ENCODE results near the gene SNRNP27.
"Not testable (repeated sequence)": the region's sequence is repeated elsewhere in the genome, so short reads cannot be mapped to it uniquely, and the experiment has no call there.

Gene SNRNP27, protein sequence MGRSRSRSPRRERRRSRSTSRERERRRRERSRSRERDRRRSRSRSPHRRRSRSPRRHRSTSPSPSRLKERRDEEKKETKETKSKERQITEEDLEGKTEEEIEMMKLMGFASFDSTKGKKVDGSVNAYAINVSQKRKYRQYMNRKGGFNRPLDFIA

DNA sequence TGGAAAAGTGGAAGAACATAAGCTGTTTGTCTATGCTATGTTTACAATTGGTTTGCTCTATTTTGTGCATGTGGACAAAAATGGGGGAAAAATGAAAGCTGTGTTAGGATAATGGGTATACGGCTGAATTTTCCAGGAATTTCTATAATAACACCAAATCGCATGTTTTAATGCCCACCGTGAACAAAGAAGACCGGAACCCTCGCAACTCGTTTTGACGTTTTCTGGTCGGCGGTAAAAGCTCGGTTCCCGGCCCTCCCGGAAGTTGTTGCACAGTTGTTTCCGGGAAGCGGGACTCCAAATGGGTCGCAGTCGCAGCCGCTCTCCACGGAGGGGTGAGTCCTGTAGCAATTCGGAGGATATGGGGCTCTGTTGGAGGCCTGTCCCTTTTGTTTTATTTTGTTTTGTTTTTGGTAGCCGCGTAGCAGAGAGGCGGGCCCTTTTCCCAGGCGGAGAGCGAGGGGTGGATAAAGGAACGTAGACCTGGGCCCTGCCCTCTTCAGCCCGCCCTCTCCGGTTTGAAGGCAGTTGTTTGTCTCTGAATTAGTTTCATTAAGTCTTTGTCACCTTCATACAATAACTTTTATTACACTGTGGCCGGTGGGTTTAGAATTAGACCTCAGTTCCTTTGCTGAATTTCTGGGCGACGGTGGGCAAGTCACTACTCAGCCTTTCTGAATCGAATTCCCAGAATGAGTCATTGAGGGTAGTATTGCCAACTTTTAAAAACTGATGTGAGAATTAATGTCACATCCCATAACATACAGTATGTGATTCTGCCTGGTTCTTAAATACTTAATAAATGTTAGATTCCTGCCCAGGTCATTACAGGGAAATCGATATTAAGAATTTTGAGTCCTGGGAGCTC, at the start of gene SNRNP27:
SNRNP27 (plus strand) TSS at position 273 of the 868 bp plus-strand sequence; CDS start at position 302, 29 bp downstream.
- peak; percentile 90 for ATAC-seq
- peak; percentile 84 for DNase-seq

DNA sequence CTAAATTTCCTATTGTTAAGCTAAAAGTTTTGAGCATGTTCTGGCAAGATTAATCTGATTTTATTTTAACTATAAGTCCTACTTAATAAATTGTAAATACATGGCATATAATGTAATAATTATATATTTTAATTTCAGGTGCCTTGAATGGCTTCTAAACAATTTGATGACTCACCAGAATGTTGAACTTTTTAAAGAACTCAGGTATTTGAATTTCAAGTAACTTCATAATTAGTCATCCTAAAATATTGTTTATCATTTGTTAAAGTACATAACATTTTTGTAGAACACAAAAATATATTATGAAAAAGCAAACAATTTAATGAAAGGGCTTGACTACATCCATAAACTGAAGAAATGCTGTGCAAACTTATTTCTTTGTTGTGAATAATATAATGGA, 49.8 kb upstream of the SNRNP27 start:
- no peak for DNase-seq

DNA sequence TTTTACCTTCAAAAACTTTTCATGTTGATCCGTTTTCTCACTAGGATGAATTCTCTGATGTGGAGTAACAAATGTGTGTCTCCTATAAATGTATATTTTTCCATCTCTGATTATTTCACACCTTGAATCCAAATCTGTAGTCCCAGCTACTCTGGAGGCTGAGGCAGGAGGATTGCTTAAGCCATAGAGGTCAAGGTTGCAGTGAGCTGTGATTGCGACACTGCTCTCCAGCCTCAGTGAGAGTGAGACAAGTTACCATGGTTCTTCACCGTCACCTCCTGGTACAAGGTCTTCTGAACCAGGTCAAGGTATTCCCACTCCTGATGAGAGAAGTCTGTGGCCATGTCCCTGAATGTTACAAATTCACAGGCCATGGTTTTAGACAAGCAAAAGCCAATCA, 49.2 kb upstream of the SNRNP27 start:
- no peak for DNase-seq
- ATAC-seq = no peak

More for the DNA sequence above, 49.8 kb upstream of the SNRNP27 start:
- no peak for ATAC-seq

DNA sequence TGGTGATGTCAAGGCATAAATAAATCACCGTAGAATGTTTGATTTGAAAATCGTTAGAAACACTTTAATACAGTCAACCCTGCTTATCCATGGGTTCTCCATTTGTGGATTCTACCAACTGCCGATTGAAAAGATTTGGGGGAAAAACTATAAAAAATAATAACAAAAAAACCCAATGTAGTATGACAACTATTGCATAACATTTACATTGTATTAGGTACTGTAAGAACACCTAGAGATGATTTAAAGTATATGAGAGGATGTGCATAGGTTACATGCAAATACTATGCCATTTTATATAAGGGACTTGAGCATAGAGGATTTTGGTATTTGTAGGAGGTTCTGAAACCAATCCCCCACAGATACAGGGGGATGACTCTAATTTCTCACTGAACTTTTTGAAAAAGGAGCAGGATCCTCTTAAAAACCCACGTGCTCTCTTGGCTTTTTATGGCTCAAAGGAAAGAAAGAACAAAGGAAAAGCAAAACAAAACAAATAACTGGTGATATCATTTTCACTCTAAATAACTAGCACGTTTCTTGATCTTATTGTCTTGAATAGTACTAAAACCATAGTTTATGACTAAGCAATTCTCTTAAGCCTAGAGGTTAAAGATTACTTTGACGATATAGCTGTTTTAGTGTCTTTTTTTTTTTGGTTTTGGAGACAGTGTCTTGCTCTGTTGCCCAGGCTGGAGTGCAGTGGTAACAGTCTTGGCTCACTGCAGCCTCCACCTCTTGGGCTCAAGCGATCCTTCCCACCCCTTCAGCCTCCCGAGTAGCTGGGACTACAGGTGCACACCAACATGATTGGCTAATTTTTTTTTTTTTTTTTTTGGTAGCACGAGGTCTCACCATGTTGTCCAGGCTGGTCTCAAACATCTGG, 47.3 kb upstream of the SNRNP27 start:
- ATAC-seq (no peak), DNase-seq (no peak)

DNA sequence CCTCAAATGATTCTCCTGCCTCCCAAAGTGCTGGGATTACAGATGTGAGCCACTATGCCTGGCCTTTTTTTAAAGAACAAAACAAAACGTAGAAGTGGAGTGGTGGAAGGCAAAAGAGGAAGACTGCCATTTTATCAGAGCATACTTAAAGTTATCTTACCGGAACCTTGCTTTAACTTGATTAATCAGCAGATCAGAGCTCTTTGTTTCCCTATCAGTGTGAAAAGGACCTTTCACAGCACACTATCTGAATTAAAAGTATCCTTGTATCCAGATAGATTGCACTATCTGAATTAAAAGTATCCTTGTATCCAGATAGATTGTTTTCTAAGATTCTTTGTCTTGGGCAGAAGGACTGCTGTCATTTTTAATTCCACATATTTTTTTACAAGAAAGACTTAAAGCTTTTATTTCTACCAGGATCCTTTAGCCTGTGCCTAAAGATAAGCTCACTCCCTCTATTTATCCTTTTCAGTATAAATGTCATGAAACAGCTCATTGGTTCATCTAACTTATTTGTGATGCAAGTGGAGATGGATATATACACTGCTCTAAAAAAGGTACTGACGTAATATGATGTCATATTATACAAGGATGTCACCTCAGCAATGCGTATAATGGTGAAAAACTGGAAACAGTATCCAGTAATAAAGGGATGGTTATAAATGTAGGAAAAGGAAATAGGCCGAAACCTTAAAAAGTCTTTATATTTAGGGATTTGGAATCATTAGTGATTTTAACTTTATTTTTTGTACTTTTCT, 46.5 kb upstream of the SNRNP27 start:
- DNase-seq (no peak), ATAC-seq (no peak)

DNA sequence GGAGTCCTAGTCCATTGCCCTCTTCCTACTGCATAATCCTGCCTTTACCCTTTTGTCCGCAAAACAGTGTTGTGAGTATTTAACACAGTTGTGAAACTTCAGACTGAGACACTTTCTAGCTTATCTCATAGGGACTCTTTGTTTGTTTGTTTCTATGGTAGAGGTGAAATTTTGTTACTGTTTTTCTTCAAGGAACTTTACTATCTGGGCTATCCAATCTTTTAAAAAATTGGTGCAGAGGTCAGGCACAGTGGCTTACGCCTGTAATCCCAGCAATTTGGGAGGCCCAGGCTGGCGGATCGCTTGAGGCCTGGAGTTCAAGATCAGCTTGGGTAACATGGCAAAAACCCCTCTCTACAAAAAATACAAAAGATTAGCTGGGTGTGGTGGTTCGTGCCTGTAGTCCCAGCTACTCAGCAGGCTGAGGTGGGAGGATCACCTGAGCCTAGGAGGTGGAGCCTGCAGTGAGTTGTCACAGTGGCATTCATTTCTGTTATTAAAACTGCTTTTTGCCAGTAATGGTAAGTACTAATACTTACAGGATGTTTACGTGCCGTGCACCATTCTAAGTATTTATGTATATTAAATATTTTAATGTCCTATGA, 45.5 kb upstream of the SNRNP27 start:
- no peak for ATAC-seq
- DNase-seq = no peak

DNA sequence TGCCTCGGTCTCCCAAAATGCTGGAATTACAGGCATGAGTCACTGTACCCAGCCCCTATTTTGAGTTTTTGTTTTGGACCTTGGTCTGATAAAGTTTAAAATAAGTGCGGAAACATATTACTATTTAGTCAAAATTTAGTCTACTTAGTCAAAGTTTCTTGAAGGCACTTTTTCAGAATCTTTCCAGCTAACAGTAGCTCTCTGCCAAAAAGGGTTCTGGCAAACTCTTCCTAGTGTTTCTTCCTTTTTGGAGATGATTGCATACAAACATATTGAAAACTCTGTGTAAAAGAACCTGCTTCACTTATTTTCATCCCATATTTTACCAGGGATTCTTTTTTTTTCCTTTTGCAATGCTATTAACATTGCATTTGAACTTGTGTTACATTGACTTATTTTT, 35.5 kb upstream of the SNRNP27 start:
- ATAC-seq (no peak), DNase-seq (no peak)

DNA sequence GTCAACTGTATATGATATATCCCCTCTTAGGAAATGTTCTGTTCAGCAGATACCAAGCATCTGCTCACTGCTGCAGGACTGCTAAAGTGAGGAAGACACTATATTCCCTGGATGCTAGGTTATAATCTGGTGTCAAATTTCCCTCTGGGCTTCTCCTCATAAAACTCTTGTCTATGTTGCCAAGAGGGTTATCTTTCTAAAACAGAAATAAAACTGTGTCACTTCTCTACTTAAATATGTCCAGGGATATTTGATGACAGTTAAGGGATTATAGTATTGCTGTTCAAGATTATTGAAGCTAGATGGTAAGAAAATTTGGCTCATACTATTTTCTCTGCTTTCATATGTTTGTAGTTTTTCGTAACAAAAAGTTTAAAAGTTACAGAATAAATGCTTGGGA, 30.5 kb upstream of the SNRNP27 start:
- ATAC-seq (no peak), DNase-seq (no peak)

DNA sequence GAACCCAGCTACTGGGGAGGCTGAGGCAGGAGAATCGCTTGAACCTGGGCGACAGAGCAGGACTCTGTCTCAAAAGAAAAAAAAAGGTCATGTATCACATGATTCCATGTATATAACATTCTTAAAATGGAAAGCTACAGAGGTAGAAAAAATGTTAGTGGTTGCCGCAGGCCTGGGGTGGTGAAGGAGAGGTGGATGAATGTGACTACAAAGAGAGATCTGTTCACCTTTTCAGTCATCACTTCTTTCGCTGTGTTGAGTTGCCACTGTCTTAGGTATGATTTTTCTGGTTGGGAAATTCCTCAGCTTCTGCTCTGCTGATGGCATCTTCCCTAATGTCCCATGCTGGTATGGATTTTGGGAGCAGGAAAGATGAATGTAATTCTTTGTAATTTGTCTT, 5.3 kb upstream of the SNRNP27 start:
- ATAC-seq (no peak), DNase-seq (no peak)

DNA sequence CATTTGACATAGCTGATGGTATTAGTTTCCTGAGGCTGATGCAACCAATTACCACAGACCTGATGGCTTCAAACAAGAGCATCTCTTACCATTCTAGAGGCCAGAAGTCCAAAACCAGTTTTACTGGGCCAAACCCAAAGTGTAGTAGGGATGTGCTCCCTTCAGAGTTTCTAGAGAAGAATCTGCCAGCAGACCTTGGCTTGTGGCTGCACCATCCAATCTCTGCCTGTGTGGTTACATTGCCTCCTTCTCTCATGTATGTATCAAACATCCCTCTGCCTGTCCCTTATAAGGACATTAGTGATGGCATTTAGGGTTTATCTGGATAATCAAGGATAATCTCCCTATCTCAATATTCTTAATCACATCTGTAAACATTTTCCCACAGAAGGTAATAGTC, 4.5 kb upstream of the SNRNP27 start:
- no peak for ATAC-seq

DNA sequence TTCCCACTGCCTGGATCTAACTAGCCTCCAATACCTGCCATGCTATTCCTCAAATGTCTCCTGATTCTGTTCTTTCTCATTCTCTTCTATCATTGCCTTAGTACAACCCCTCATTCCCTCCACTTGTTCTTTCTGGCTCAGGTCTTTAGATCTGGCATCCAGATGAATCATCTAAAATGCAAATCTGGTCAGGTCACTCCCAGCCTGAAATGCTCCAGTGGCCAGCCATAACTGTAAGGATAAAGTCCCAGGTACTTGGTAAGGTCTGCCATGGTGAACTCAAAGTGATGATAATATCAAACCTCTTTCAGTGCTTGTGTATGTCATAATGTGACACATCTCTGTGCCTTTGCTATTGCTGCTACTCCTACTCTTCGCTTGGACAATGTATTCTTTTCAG, 2.9 kb upstream of the SNRNP27 start:
- no peak for ATAC-seq
- no peak for DNase-seq

More for the DNA sequence above, 4.5 kb upstream of the SNRNP27 start:
- DNase-seq = no peak

DNA sequence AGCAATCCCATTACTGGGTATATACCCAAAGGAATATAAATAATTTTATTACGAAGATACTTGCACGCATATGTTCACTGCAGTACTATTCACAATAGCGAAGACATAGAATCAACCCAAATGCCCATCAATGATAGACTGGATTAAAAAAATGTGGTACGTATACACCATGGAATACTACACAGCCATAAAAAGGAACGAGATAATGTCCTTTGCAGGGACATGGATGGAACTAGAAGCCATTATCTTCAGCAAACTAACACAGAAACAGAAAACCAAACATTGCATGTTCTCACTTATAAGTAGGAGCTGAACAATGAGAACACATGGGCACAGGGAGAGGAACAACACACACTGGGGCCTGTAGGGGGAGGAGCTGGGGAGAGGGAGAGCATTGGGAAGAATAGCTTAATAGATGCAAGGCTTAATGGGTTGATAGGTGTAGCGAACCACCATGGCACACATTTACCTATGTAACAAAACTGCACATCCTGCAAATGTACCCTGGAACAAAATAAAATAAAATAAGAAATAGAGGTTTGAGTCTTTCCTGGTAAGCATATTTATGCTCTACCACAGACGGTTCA, 825 bp upstream of the SNRNP27 start:
- not testable (repeated sequence) for ATAC-seq, DNase-seq

DNA sequence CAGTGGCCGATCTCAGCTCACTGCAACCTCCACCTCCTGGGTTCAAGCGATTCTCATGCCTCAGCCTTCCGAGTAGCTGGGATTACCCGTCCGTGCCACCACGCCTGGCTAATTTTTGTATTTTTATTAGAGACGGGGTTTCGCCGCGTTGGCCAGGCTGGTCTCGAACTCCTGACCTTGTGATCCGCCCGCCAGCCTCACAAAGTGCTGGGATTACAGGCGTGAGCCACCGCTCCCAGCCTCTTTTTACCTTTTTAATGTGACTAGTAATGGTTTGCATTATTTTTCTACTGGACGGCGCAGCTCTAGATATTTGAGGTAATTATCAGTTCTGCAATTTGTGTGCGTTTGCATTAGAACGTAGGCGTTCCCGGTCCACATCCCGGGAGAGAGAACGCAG, 981 bp downstream of the SNRNP27 start:
- not testable (repeated sequence) for ATAC-seq

DNA sequence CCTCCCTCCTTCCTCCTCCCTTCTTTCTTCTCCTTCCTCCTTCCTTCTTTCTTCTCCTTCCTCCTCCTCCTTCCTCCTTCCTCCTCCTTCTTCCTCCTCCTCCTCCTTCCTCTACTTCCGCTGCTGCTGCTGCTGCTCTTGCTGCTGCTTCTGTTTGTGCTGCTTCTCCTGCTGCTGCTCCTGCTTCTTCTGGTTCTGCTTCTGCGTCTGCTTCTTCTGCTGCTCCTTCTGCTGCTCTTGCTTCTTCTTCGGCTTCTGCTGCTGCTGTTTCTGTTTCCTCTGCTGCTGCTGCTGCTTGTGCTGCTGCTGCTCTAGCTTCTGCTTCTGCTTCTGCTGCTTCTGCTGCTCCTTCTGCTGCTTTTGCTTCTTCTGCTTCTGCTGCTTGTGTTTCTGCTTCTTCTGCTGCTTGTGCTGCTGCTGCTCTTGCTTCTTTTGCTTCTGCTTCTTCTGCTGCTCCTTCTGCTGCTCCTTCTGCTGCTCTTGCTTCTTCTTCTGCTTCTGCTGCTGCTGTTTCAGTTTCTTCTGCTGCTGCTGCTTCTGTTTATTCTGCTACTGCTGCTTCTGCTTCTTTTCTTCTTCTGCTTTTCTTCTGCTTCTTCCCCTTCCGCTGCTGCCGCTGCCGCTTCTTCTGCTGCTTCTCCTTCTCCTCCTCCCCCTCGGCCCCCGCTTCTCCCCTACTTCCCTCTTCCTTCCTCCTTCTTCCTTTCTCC, 8.6 kb downstream of the SNRNP27 start:
- DNase-seq (peak; percentile 17), ATAC-seq (no peak)

More for the DNA sequence above, 981 bp downstream of the SNRNP27 start:
- DNase-seq = not testable (repeated sequence)

DNA sequence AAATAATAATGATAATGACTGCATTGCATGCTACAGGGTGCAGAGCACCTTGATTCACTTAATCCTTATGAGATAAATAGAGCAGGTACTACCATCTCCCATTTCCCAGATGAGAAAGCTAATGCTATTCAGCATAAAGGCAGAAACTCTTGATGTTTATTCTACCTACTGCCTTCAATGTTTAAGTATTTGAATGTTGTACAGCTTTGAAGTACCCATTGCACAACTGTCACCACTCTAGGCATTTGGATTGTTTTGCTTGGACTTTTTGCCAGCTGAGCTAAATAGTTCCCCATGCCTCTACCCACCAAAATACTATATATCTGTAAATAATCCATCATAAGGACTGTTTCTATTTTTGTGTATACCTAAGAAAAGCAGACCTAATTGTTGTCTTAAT, 13.5 kb downstream of the SNRNP27 start:
- ATAC-seq (no peak), DNase-seq (no peak)

DNA sequence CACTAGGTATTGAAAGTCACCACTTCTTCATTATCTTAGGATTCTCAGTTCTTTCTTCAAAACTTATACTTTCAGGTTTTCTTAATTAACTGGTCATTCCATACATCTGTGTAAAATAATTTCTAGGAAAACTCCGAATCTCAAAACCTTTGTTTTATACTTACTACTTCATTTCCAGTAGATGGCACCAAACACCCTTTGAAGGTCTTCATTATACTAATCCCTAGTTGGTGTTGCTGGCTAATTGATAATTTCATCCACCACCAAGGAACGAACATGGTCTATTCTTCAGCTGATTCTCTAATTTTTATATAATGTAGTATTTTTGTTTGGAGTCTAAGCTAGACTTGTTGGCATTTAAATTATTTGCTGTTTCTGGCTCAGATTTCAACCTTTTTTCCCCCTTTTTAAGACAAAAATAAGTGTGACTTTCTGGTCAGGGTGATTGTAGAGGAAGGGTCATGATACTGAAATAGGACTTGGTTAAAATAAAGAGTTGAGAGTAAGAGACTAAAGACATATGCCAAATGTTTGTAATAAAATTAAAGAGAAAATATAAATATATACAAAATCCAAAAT, 18.3 kb downstream of the SNRNP27 start:
- no peak for ATAC-seq
- DNase-seq = no peak

DNA sequence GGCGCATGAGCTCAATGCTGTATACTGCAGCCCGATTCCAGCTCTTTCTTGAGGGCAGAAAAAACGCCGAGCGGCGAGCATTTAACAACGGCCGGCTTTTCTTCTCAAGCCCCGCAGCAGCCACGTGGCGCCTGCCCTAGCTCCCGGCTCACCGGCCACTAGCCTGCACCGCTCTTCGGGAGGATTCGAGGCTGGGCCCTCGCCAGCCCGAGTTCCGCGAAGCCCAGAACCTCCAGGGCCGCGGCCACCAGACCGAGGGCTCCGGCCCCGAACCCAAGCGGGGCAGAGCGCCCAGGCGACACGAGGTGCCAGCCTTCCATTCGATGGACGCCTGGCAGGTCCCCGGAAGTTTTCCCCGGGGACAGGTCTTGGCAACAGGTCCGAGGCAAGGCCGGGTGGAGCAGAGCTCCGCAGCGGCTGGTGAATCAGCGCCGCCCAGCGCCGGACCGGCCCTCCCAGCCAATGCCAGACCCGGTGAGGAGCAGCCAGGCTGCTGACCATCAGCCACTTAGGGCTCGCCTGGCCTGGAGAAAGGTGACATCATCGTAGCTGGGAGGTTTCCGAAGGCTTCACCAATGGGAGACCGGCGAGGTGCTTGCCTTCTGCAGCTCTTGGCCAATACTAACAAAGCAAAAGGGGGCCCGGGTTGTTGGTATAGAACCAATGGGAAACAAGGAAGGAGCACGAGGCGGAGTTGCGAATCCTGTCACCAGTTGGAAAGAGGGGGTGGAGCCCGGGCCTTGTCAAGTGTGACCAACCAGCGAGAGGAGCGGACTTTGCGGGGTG, 20.6 kb downstream of the SNRNP27 start:
- ATAC-seq (peak; percentile 96), DNase-seq (no peak)

DNA sequence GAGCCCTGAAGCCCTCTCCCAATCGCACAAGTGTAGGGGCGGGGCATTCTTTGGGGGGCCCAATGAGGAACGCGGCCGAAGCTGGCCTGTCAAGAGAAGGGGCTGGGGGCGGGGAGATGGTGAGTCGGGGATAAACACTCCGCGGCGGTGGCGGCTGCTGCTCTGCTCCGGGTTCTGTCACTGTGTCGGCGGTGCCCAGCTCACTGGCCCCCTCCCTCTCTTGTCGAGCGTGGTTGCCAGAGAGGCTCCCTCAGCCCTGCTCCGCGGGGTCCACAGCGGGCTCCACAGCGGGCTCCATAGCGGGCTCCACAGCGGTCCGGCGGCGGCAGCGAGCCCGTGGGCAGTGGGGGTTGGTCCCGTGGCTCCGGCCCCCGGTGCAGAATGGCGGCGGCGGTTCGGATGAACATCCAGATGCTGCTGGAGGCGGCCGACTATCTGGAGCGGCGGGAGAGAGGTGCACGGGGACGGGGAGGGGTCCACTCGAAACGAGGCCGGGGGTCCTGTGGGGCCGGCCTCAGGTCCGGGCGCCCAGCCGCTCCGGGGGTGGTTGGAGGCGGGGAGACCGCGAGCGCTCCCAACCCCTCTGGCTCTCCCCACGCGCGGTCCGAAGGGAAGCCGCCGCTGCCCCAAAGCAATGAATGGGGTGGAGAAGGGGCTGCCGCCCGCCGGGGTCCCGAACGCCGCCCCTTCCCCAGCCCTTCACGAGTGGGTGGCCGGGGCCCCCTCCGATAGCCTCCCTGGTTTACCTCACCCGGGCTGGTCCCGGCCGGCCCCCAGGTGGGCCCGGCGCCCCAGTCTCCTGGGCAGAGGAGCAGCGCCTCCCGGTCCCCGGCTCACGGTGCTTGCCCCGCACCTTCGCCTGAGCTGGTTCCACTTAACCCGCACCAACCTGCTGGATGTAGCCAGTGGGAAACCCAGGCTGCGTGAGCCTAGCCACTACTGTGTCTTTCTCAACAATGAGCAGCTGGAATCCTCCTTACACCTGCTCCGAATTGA, 21.5 kb downstream of the SNRNP27 start, which contains the start of gene MXD1:
MXD1 (plus strand) TSS at position 160 of the 996 bp plus-strand sequence; CDS start at position 382, 222 bp downstream.
- ATAC-seq = no peak

More for the DNA sequence above, 21.5 kb downstream of the SNRNP27 start, which contains the start of gene MXD1:
- DNase-seq = peak; percentile 99

Data from stimulated activated naive CD8-positive, alpha-beta T cell treated with anti-CD3 and anti-CD28 coated beads, Interleukin-15, Interleukin-2, amounts not matched to agents 100 U/mL and 50 U/mL, for 24 hours (primary cell).